ENCODE data around the gene OR8G5. TPM values are rescaled to one million over a fixed set of nuclear protein-coding genes. Genes with fewer than 3 reads are reported as not detected.

OR8G5 gene
- total and polyA plus RNA-seq, 2 experiments from 2014 or later: not detected

GRCh38 chr11:124311269-124311668 lies 55.1 kb downstream of the OR8G5 start:
- Histone ChIP-seq H3K79me2 (no peaks in the 10 kb centered on the region), H3K27ac (no peak overlapping the region), H3K36me3 (replicated peaks; ENCODE audit: insufficient read depth, low read depth) (no peaks in the 10 kb centered on the region), H3K9me2 (replicated peaks; ENCODE audit: insufficient read depth) (no peaks in the 10 kb centered on the region), H4K20me1 (ENCODE audit: insufficient read depth, poor library complexity, severe bottlenecking) (no peaks in the 10 kb centered on the region), H3K27me3 (no peaks in the 10 kb centered on the region), H3K4me2 (no peak overlapping the region), H3K4me1 (ENCODE audit: insufficient read depth) (no peaks in the 10 kb centered on the region), H2AFZ (no peak overlapping the region), H3K4me3 (no peak overlapping the region), H3K9me3 (ENCODE audit: low read depth) (no peaks in the 10 kb centered on the region)
- DNase-seq (ENCODE audit: low spot score): no peak
- WGBS (ENCODE audit: low lambda C conversion rate, missing lambda C conversion rate): 83% methylated on average over 5 of the region's 5 CpGs
- no peak for TF ChIP-seq CTCF (IDR thresholded peaks at IDR 0.05; ENCODE audit: poor library complexity)
- no peak for TF ChIP-seq EZH2phosphoT487 (IDR thresholded peaks at IDR 0.05; ENCODE audit: low read depth, severe bottlenecking, unreplicated experiment)
- no peak for TF ChIP-seq EZH2 (IDR thresholded peaks at IDR 0.05; ENCODE audit: borderline replicate concordance)

- Histone ChIP-seq H3K9me2 (replicated peaks; ENCODE audit: insufficient read depth) (no peaks in the 10 kb centered on the region), H2AFZ (no peak overlapping the region), H3K4me3 (no peak overlapping the region), H3K36me3 (replicated peaks; ENCODE audit: insufficient read depth, low read depth) (no peaks in the 10 kb centered on the region), H3K27me3 (no peaks in the 10 kb centered on the region), H3K9me3 (ENCODE audit: low read depth) (no peaks in the 10 kb centered on the region), H3K27ac (no peak overlapping the region), H3K4me1 (ENCODE audit: insufficient read depth) (no peaks in the 10 kb centered on the region), H3K79me2 (no peaks in the 10 kb centered on the region), H3K4me2 (no peak overlapping the region), H4K20me1 (ENCODE audit: insufficient read depth, poor library complexity, severe bottlenecking) (no peaks in the 10 kb centered on the region)
- no peak for DNase-seq (ENCODE audit: low spot score)
- TF ChIP-seq EZH2phosphoT487 (IDR thresholded peaks at IDR 0.05; ENCODE audit: low read depth, severe bottlenecking, unreplicated experiment) (no peak), CTCF (IDR thresholded peaks at IDR 0.05; ENCODE audit: poor library complexity) (no peak), EZH2 (IDR thresholded peaks at IDR 0.05; ENCODE audit: borderline replicate concordance) (no peak)
Observed at GRCh38 chr11:124311670-124312069, 55.5 kb downstream of the OR8G5 start.

GRCh38 chr11:124313131-124313530 lies 57.0 kb downstream of the OR8G5 start:
- WGBS (ENCODE audit: low lambda C conversion rate, missing lambda C conversion rate): 79% methylated on average over 4 of the region's 4 CpGs
- Histone ChIP-seq H2AFZ (no peak overlapping the region), H4K20me1 (ENCODE audit: insufficient read depth, poor library complexity, severe bottlenecking) (no peaks in the 10 kb centered on the region), H3K27me3 (no peaks in the 10 kb centered on the region), H3K9me2 (replicated peaks; ENCODE audit: insufficient read depth) (no peaks in the 10 kb centered on the region), H3K4me3 (no peak overlapping the region), H3K79me2 (no peaks in the 10 kb centered on the region), H3K9me3 (ENCODE audit: low read depth) (no peaks in the 10 kb centered on the region), H3K4me1 (ENCODE audit: insufficient read depth) (no peaks in the 10 kb centered on the region), H3K4me2 (no peak overlapping the region), H3K27ac (no peak overlapping the region), H3K36me3 (replicated peaks; ENCODE audit: insufficient read depth, low read depth) (no peaks in the 10 kb centered on the region)
- no peak for DNase-seq (ENCODE audit: low spot score)
- TF ChIP-seq CTCF (IDR thresholded peaks at IDR 0.05; ENCODE audit: poor library complexity) (no peak), EZH2phosphoT487 (IDR thresholded peaks at IDR 0.05; ENCODE audit: low read depth, severe bottlenecking, unreplicated experiment) (no peak), EZH2 (IDR thresholded peaks at IDR 0.05; ENCODE audit: borderline replicate concordance) (no peak)

GRCh38 chr11:124313849-124314248 lies 57.7 kb downstream of the OR8G5 start, which contains the start of gene OR8D1:
Gene OR8D1 (minus strand): TSS chr11:124313949. CDS start chr11:124310766, 3,183 bp downstream.
- WGBS (ENCODE audit: low lambda C conversion rate, missing lambda C conversion rate): 85% methylated on average over 2 of the region's 2 CpGs
- Histone ChIP-seq H3K79me2 (no peaks in the 10 kb centered on the region), H3K4me1 (ENCODE audit: insufficient read depth) (no peaks in the 10 kb centered on the region), H3K9me2 (replicated peaks; ENCODE audit: insufficient read depth) (no peaks in the 10 kb centered on the region), H3K27ac (no peak within 1 kb of the TSS), H3K27me3 (no peaks in the 10 kb centered on the region), H4K20me1 (ENCODE audit: insufficient read depth, poor library complexity, severe bottlenecking) (no peaks in the 10 kb centered on the region), H3K9me3 (ENCODE audit: low read depth) (no peaks in the 10 kb centered on the region), H3K4me3 (no peak within 1 kb of the TSS), H2AFZ (no peak within 1 kb of the TSS), H3K36me3 (replicated peaks; ENCODE audit: insufficient read depth, low read depth) (no peaks in the 10 kb centered on the region), H3K4me2 (no peak within 1 kb of the TSS)
- no peak for DNase-seq (ENCODE audit: low spot score)
- TF ChIP-seq EZH2 (IDR thresholded peaks at IDR 0.05; ENCODE audit: borderline replicate concordance): no peak
- no peak for TF ChIP-seq CTCF (IDR thresholded peaks at IDR 0.05; ENCODE audit: poor library complexity)
- TF ChIP-seq EZH2phosphoT487 (IDR thresholded peaks at IDR 0.05; ENCODE audit: low read depth, severe bottlenecking, unreplicated experiment): no peak
